AG09319 (cell line): Measurements from ENCODE around the gene AKAP3.

ENCODE experiments used
- DNase-seq: peaks from one replicate; pipeline ENCODE4 v3.0.0-alpha.2; 2010; ENCODE audit warnings: low read depth; ENCODE audit errors: extremely low read depth
- CTCF ChIP-seq: IDR thresholded peaks from 2 replicates; pipeline ENCODE4 v1.5.1; 2011; ENCODE audit warnings: low read depth, mild to moderate bottlenecking, inconsistent platforms, low read length, moderate library complexity

AKAP3 gene

GRCh38 chr12:4587108-4587507, 61.7 kb downstream of the AKAP3 start:
- DNase-seq: no peak
- TF ChIP-seq CTCF: no peak

DNA sequence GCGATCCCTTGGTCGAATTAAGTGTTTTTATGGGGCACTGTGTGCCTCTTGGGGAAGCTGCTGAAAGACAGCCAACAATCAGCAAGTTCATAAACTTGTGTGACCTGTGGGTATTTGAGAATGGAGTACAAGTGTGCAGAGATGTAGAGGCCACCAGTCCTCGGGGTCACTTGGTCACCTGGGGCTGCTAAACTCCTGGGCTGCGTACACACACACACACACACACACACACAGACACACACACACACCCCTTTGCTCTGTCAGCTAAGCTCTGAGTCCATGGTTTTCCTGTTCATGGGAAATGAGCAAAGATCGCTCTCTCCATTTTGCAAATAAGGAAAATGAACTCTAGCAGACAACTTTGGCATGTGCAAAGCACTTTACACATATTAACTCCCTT, 62.4 kb downstream of the AKAP3 start:
- no peak for DNase-seq
- TF ChIP-seq CTCF: no peak

DNA sequence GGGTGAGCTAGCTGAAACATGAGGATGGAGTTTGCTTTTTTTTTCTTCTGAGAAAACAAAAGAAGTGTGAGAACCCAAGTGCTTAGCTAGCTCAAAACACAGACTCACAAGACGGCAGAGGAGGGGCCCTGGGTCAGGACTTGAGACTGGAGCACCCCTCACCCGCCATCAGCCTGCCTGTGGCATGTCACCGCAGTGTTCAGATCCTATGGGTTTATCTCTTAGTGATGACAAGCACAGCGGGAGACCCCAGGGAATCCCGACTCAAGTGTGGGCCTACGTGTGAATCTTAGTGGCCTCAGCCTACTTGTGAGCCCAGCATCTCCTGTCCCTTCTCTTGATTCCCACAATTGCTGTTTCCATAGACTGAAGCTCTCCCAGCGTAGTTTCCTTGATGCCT, 64.0 kb downstream of the AKAP3 start:
- TF ChIP-seq CTCF: no peak
- DNase-seq: no peak

- no peak for TF ChIP-seq CTCF
- no peak for DNase-seq
These were observed 64.6 kb downstream of the AKAP3 start for GRCh38 chr12:4584281-4584680.

GRCh38 chr12:4580281-4580688, 68.6 kb downstream of the AKAP3 start:
- DNase-seq: no peak
- TF ChIP-seq CTCF: no peak

DNA sequence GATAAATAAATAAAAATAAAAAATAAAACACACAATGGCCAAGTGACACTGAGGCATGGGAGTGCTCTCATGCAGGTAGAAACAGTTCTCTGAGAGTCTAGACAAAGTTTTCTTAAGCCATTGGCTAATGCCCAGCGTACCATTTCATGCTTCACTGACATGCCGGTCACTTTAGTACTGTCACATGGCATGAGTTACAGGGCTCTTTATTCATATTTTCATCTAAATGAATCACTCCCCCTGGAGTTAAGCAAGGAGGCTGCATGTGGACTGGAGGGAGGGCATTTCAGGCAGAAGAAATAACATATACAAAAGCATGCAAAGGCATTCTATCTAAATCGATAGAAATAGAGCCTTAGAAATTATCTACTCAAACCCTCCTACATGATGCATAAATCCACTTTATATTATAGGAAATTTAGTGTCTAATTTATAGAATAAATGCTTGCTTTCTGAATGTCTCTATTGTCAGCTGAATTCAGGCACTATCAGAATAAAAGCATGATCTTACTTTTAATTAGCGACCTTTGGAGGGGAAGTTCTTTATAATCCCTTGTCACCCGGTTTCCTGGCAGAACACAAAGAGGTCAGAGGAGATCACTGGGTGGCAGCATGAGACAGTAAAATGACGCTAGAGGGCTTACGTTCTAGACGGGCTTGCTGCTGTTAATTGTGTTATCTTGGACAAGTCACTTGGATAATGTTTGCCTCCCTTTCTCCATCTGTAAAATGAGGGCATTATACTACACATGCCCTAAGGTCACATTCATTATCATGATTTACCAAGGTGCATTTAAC, 69.3 kb downstream of the AKAP3 start:
- no peak for DNase-seq

More for the DNA sequence above, 69.3 kb downstream of the AKAP3 start:
- no peak; the same call in 1 of the 2 replicates for TF ChIP-seq CTCF
